GM23338 (cell line): ENCODE measurements around the gene MAP1LC3C. TPM values are rescaled to one million over a fixed set of nuclear protein-coding genes. Genes with fewer than 3 reads are reported as not detected.

Experiments used
- CREB1 ChIP-seq: fragments of 250-450 bp; sonication (Bioruptor Pico); IDR thresholded peaks from 2 replicates; pipeline ENCODE4 v1.5.0; 2020; ENCODE audit warnings: low read depth, mild to moderate bottlenecking, moderate library complexity
- CTCF ChIP-seq, 2 experiments: fragments of 200-600 bp in 1 of 2; sonication (generic) in 1 of 2; conservative IDR thresholded peaks; 2 replicates each; pipeline versions ENCODE4 v1.5.1 to v1.6.1; 2016 to 2017; ENCODE audit warnings: antibody characterized with exemption in 2 of 2, low read depth in 2 of 2, mild to moderate bottlenecking in 2 of 2, moderate library complexity in 1 of 2
- EZH2 ChIP-seq: fragments of 200-600 bp; sonication (generic); IDR thresholded peaks from one replicate; pipeline ENCODE4 v1.8.0; 2017; ENCODE audit warnings: antibody characterized with exemption, mild to moderate bottlenecking, low read depth; ENCODE audit not compliant: unreplicated experiment
- EZH2phosphoT487 ChIP-seq: fragments of 200-600 bp; sonication (generic); IDR thresholded peaks from one replicate; pipeline ENCODE4 v1.8.1; 2018; ENCODE audit warnings: antibody characterized with exemption; ENCODE audit not compliant: unreplicated experiment
- JUNB ChIP-seq: IDR thresholded peaks from one replicate; pipeline ENCODE4 v1.6.1; 2016; ENCODE audit warnings: antibody characterized with exemption; ENCODE audit not compliant: unreplicated experiment
- NANOG ChIP-seq: IDR thresholded peaks from 2 replicates; pipeline ENCODE4 v1.6.1; 2016; ENCODE audit warnings: antibody characterized with exemption, borderline replicate concordance
- POLR2AphosphoS5 ChIP-seq: IDR thresholded peaks from 2 replicates; pipeline ENCODE4 v1.6.1; 2016; ENCODE audit warnings: antibody characterized with exemption, low read depth
- REST ChIP-seq: IDR thresholded peaks from one replicate; pipeline ENCODE4 v1.6.1; 2018; ENCODE audit warnings: antibody characterized with exemption; ENCODE audit not compliant: unreplicated experiment
- ZNF114 ChIP-seq: fragments of 250-450 bp; sonication (Bioruptor Pico); IDR thresholded peaks from 2 replicates; pipeline ENCODE4 v1.5.0; 2020; ENCODE audit warnings: mild to moderate bottlenecking, moderate library complexity
- ZNF331 ChIP-seq: fragments of 250-450 bp; sonication (Bioruptor Pico); IDR thresholded peaks from 2 replicates; pipeline ENCODE4 v1.5.0; 2020; ENCODE audit warnings: low read depth, mild to moderate bottlenecking, moderate library complexity
- ZNF462 ChIP-seq: fragments of 250-450 bp; sonication (Bioruptor Pico); IDR thresholded peaks from 2 replicates; pipeline ENCODE4 v1.5.0; 2020; ENCODE audit warnings: mild to moderate bottlenecking, moderate library complexity
- polyA plus RNA-seq: library from polyadenylated mRNA; unstranded; fragments of >200 nt; fragmentation: Nextera tagmentation; extraction: Ambion mirVana; gene quantifications from 2 replicates; pipeline ENCODE4 v1.2.1, GENCODE V29; 2016
- total RNA-seq: library from RNA; depleted of rRNA; stranded (reverse); fragments of >200 nt; shearing (Covaris generic); gene quantifications from 2 replicates; pipeline ENCODE4 v1.2.3, GENCODE V29; 2014
- TF ChIP-seq, protein P1 (sequence below): IDR thresholded peaks from 2 replicates; pipeline ENCODE4 v1.6.1; 2016; ENCODE audit warnings: antibody characterized with exemption

MAP1LC3C gene
- total and polyA plus RNA-seq, 2 experiments from 2014 or later = 1.1 to 1.2 TPM

DNA sequence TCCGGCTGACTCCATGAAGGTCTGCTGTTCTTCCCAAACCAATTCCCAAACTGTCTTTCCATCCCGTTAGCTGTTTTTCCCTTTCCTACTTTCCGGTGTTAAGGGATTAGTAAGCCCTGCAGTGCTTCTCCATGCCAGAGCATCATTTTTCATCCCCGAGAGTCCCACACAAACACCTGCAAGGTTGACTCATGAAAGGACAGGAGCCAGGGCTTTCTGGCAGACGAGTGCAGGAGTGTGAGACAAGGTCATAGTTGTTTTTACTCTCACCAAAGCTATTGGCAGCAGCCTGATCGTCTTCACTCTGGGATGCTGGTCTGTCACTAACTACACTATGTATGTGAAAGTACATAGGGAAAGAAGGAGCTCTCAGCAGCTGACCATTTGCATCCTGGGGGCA is 51.5 kb downstream of the MAP1LC3C start (continued):
- no peak for TF ChIP-seq ZNF462 (CRISPR knock-in tag)
- TF ChIP-seq NANOG = no peak
- no peak for TF ChIP-seq ZNF331
- no peak for TF ChIP-seq ZNF114 (CRISPR knock-in tag)
- TF ChIP-seq EZH2 = no peak
- TF ChIP-seq REST = no peak
- no peak for TF ChIP-seq POLR2AphosphoS5
- TF ChIP-seq CTCF (conservative IDR thresholded peaks at IDR 0.05; ENCODE audit: low read depth in 2 of 2) = no peak
- no peak for TF ChIP-seq EZH2phosphoT487
- no peak for TF ChIP-seq CREB1
- TF ChIP-seq, protein P1, sequence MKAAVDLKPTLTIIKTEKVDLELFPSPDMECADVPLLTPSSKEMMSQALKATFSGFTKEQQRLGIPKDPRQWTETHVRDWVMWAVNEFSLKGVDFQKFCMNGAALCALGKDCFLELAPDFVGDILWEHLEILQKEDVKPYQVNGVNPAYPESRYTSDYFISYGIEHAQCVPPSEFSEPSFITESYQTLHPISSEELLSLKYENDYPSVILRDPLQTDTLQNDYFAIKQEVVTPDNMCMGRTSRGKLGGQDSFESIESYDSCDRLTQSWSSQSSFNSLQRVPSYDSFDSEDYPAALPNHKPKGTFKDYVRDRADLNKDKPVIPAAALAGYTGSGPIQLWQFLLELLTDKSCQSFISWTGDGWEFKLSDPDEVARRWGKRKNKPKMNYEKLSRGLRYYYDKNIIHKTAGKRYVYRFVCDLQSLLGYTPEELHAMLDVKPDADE = no peak
- TF ChIP-seq JUNB = no peak
